ENCODE data around the gene KLHL10.
"Not testable (repeated sequence)": the region's sequence is repeated elsewhere in the genome, so short reads cannot be mapped to it uniquely, and the experiment has no call there.

Gene KLHL10

DNA sequence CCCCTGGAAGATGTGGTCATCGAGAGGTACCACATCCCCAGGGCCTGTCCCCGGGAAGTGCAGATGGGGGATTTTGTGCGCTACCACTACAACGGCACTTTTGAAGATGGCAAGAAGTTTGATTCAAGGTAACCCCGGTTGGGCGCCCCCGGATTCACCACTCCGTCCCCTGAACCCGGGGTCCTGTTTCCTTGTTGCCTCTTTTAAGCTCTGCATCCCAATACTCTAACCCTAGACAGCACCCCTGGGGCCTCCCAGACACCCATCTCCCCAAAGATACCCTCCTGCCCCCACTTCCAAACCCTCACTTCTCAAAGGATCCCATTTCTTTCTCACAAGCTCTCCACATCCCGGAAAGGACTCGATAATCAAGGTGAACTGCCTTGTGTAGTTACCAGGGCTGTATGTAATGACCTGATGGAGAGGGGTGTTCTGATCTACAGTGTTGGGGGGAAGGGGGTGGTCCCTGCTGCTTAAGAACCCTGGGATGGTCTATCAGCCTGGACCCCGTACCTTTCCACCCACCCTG lies 24.4 kb upstream of the KLHL10 start:
- DNase-seq (ENCODE audit: low read depth), result no peak

DNA sequence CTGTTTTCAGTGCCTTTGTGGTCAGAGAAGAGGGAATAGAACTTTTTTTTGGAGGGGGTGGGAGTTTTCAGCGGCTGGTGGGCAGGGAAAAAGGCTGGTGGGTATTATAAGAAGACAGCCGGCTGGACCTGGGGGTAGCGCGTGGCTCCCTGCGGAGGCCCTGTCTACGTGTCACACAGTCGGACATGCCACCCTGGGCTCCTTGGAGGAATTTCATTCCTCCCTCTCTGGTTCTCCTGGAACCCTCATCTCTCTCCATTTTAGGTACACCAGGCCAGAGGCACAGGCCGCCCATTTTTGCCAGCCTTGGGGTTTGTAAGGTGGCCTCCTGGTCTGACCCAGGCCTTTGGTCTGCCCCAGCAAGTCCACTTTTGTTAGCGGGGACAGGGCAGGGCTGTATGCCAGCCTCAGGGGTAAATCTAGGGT lies 23.9 kb upstream of the KLHL10 start:
- DNase-seq (ENCODE audit: low read depth), result no peak

DNA sequence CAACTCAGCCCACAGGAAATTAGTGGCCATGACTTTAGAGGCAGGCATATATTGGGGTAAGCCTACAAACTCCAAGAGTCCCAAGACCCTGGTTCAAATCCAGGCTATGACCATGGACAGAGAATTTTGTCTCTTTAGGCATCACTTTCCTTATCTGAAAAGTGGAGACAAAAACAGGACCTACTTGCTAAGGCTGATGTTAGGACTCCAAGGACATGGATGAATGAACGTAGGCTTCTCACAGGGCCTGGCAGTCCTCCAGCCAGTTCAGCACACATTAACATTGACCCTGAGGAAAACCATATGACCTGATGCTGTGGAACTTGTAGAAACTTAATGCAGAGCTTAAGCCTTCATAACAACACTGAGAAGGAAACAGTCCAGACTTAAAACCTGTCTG lies 23.4 kb upstream of the KLHL10 start:
- DNase-seq (ENCODE audit: low read depth), result peak; percentile 64

DNA sequence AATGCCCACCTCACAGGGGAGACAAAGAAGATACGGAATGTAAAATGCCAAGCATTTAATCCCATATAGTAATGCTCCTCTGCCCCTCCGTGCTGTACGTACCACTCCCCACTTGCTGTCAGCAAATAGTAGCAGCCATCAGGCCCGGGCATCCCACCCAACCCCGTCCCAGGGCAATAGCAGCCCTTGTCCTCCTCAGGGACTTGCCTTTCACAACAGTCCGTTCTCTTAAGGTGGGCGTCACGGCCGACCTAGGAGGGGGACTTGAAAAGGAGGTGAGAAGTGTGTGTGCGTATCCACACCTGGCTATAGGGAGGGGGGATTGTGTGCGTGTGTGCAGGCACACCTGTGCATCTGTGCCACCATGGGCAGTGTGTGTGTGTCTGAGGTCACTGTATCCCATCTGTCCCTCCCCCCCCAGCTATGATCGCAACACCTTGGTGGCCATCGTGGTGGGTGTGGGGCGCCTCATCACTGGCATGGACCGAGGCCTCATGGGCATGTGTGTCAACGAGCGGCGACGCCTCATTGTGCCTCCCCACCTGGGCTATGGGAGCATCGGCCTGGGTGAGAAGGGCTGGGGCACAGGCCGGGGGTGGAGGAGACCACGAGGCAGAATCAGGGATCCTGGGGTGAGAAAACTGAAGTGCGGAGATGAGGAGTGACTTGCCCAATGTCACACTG lies 20.8 kb upstream of the KLHL10 start:
- no peak for DNase-seq (ENCODE audit: low read depth)

DNA sequence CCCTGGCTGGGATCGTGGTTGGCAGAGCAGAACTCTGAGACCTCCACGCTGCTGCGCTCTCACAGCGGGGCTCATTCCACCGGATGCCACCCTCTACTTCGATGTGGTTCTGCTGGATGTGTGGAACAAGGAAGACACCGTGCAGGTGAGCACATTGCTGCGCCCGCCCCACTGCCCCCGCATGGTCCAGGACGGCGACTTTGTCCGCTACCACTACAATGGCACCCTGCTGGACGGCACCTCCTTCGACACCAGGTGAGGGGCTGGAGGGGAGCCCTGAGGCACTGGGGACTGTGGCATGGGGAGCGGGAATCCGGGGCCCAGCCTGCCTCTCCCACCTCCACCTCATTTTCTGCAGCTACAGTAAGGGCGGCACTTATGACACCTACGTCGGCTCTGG lies 19.6 kb upstream of the KLHL10 start:
- DNase-seq (ENCODE audit: low read depth), result no peak

DNA sequence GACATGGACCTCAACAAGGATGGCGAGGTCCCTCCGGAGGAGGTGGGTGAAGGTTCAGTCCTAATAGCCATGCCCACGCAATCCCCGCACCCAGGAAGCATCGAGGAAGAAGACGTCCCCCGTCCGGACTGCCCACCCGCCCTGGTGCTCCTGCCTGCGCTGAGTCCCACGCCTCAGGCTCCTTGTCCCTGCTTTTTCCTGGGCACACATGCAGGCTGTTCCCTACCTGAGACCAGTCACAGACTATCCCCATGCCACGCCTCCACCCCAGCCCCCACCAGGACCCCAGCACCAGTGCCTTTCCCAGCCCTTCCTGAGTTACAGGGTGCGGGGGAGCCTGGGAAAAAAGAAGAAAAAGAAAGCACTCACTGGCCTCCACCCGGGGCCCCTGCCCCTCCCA lies 15.8 kb upstream of the KLHL10 start:
- no peak for DNase-seq (ENCODE audit: low read depth)

DNA sequence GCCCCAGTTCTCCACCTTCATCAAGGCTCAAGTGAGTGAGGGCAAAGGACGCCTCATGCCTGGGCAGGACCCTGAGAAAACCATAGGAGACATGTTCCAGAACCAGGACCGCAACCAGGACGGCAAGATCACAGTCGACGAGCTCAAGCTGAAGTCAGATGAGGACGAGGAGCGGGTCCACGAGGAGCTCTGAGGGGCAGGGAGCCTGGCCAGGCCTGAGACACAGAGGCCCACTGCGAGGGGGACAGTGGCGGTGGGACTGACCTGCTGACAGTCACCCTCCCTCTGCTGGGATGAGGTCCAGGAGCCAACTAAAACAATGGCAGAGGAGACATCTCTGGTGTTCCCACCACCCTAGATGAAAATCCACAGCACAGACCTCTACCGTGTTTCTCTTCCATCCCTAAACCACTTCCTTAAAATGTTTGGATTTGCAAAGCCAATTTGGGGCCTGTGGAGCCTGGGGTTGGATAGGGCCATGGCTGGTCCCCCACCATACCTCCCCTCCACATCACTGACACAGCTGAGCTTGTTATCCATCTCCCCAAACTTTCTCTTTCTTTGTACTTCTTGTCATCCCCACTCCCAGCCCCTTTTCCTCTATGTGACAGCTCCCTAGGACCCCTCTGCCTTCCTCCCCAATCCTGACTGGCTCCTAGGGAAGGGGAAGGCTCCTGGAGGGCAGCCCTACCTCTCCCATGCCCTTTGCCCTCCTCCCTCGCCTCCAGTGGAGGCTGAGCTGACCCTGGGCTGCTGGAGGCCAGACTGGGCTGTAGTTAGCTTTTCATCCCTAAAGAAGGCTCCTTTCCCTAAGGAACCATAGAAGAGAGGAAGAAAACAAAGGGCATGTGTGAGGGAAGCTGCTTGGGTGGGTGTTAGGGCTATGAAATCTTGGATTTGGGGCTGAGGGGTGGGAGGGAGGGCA lies 15.1 kb upstream of the KLHL10 start:
- DNase-seq (ENCODE audit: low read depth), result no peak

DNA sequence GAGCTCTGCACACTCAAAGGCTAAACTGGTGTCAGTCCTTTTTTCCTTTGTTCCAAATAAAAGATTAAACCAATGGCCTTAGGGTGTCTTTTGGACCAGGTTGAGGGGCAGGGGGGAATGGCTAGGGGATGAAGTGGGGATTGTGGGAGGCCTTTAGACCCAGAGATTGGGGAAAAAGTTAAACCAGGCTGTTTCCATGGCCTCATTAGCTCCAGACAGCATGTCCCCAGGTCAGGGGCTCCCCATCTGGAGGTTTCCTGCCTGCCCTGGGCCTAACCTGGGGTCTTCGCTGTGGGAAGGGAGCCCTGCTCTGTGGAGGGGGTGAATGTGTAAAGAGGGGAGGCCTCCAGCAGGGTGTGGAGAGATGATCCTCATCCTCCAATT lies 14.5 kb upstream of the KLHL10 start:
- no peak for DNase-seq (ENCODE audit: low read depth)

DNA sequence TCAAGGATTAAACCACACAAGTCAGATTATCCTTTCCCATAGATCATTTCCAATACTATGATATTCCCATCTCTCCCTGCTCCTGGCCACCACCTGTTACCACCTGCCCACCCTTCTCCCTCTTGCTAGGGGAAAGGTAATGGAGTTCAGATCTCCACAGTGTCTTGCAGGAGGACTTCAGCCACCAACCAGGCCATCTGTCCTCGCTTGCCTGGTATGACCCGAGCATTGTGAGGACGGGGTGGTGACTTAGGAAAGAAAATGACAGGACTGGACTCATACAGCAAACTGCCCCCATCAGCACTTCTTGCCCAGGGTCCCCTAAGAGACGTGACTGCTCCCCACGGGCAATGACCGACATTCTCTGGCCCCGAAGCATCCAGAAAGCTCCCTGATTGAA lies 14.0 kb upstream of the KLHL10 start:
- DNase-seq (ENCODE audit: low read depth), result no peak

DNA sequence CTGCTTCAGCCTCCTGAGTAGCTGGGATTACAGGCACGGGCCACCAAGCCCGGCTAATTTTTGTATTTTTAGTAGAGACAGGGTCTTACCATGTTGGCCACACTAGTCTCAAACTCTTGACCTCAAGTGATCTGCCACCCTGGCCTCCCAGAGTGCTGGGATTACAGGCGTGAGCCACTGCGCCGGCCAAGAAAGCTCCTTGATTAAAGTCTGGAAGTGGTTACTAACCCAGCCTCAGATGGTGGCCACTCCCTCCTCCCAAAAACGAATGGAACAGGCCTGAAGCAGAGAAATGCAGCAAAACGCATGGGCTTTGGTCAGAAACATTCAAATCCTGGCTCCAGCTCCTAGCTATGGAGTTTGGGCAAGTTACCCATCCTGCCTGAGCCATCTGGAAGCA lies 13.5 kb upstream of the KLHL10 start:
- peak; percentile 64 for DNase-seq (ENCODE audit: low read depth)

DNA sequence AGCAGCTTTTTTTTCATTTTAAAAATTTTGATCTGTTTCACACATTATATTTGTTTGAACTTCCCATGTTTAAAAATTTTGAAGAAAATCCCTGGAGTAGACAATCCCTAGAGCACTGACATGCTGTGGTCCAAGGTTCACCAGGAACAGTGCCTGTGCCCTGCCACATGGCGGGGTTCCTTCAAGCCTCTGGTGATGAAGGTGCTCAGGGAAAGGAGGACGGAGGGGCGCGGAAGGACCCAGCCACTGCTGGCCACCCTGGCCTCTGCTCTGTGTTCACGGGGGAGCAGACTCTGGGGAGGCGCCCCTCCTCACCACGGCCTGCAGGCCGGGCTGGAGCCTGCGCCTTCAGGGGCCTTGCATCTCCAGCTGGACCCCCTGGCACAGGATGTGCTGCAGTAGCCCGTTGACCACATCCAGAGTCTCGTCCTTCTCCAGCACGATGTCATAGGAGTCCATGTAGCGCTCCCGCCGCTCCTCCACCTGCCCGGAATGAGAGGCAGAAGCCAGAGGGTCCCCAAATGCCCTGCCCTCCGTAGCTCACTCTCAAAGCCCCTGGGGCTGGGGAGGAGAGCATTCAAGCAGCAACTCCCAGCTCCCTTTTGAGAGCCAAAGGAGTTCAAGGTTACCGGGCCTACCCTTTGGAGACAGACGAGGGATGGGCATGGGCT lies 12.3 kb upstream of the KLHL10 start:
- DNase-seq (ENCODE audit: low read depth), result no peak

DNA sequence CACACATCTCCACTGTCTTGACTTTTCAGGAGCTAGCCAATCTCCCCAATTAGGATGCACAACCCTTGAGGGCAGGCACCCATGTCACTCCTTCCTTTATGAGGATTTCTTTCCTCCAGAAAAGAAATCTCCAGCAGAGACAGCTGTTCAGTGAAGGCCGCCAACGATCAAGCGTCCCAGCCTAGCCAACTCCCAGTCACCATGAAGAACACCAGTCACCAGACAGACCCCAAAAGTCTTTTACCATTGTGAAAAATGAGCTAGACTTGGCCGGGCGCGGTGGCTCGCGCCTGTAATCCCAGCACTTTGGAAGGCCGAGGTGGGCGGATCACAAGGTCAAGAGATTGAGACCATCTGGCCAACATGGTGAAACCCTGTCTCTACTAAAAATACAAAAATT lies 7.7 kb upstream of the KLHL10 start:
- DNase-seq (ENCODE audit: low read depth), result not testable (repeated sequence)

DNA sequence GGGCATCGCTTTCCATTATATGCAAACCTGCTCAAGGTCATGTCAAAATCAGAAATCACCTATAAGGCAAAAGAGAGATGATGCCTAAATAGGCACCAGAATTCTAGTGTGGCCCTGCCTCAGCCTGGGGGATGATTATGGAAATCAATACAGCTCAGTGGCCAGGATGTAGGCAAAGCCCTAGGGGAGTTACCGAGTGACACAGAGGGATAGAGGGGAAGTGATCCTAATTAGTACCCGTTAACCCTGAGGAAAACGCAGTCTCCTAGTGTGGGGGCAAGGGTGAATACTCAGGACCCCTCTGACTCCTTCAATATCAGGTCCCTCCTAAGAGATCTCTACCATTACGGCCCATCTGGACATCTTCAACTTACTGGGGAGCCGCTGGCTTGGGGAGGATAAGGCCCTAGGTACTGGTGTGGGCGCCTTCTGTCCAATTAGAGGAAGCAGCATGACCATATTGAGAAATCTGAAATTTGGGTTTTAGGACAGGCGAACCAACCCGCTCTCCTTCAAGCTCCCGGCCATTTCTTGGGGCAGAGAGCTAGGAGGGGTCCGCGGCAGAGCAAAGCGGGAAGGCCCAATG lies 2.3 kb upstream of the KLHL10 start:
- DNase-seq (ENCODE audit: low read depth), result no peak

DNA sequence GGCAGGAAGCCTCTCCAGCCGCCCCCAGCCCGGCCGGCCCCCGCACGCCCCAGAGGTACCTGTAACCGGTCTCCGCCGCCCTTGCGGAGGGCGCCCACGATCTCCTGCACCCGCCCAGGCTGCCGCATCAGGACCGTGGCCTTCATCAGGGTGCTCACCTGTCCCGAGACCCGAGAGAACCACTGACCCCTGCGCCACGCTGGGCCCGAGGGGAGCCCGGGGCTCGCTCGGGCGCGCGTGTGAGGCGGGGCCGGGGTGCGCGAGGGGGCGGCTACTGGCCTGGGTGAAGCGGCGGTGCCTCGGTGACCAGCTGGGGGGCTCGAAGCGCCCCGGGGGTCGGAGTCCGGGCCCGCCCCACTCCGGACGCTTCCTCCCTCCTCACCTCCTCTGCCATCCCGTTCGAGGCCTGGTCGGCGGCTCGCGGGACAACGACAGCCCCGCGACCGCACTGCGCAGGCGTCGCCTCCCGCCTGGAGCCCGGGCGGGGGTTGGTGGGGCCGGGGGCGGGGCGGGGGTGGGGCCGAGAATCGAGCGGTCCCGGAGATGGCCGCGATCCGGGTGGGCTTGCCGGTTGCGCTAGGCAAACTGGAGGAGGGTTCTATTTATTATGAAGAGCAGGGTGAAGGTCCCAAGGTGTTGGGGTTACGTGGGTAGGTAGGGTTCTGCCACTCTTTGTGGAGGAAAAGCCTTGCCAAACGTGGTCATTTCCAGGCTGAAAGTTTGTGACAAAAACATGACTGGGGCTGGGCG lies 1.6 kb upstream of the KLHL10 start, which contains the start of gene NT5C3B:
Gene NT5C3B (minus strand): TSS at position 433 of the 750 bp plus-strand sequence. CDS start 39 bp downstream, at position 394.
- DNase-seq (ENCODE audit: low read depth), result peak; percentile 39

DNA sequence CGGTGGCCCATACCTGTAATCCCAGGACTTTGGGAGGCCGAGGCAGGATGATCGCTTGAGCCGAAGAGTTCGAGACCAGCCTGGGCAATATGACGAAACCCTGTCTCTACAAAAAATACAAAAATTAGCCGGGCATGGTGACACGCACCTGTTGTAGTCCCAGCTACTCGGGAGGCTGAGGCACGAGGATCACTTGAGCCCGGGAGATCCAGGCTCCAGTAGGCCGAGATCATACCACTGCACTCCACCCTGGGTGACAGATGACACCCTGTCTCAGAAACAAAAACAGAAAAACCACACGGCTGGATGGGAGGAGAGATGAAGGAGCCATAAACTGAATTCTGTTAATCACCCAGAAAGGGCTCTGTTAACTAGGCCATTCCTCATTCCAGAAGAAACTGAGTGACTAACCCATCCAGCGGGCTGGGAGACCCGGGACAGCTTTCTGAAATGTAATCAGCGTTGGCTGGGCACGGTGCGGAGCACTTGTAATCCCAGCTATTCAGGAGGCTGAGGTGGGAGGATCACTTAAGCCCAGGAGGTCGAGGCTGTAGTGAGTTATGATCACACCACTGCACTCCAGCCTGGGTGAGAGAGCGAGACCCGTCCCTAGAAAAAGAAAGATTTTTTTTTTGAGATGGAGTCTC lies 952 bp upstream of the KLHL10 start:
- DNase-seq (ENCODE audit: low read depth), result no peak

DNA sequence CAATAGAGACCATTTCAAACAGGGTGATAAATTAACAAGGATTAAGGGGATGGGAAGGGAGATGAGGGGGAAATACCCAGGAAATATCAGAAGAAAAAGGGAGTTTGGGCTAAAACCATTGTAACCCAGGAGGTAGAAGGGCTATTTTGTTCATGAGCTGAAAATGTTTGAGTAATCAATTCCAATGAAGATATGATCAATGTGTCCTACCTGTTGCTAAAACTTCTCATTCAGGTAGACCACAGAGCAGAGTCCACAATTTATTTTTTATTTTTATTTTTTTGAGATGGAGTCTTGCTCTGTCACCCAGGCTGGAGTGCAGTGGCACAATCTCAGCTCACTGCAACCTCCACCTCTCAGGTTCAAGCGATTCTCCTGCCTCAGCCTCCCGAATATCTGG lies 1.8 kb downstream of the KLHL10 start:
- DNase-seq (ENCODE audit: low read depth), result not testable (repeated sequence)

DNA sequence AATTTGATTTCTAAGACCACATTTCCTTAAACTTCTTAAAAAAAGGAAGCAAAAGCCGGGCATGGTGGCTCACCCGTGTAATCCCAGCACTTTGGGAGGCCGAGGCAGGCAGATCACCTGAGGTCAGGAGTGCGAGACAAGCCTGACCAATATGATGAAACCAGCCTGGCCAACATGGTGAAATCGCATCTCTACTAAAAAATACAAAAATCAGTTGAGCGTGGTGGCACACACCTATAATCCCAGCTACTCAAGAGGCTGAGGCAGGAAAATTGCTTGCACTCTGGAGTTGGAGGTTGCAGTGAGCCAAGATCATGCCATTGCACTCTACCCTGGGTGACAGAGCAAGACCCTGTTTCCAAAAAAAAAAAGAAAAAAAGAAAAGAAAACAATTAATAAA lies 3.2 kb downstream of the KLHL10 start:
- DNase-seq (ENCODE audit: low read depth), result not testable (repeated sequence)

DNA sequence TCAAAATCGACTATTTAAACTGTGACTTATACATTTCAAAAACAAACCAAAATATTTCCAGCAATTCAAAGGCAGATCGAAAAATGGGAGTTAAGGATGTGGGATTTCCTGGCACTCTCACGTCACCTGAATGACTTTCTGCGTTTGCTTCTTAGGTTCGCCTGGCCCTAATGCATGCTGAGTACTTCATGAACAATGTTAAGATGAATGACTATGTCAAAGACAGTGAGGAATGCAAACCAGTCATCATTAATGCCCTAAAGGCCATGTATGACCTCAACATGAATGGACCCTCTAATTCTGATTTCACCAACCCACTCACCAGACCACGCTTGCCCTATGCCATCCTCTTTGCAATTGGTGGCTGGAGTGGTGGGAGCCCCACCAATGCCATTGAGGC lies 7.3 kb downstream of the KLHL10 start:
- no peak for DNase-seq (ENCODE audit: low read depth)

DNA sequence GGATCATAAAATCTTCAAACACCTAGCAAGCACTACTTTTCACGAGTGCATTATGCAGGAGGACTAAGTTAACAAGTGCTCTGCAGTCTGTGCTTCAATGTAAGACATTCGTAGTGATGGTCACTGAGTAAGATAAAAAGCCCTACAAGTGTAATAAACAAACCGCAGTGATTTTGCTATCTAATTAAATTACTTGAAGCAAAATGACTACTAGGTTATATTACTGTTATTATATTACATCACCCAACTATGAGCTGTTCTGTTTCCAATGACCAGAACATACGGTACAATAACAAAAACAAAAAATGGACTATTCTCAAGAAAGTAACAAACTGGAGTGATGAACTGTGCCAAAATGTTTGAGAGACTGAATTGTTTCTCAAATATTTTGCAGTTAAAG lies 11.2 kb downstream of the KLHL10 start:
- peak; percentile 43 for DNase-seq (ENCODE audit: low read depth)

DNA sequence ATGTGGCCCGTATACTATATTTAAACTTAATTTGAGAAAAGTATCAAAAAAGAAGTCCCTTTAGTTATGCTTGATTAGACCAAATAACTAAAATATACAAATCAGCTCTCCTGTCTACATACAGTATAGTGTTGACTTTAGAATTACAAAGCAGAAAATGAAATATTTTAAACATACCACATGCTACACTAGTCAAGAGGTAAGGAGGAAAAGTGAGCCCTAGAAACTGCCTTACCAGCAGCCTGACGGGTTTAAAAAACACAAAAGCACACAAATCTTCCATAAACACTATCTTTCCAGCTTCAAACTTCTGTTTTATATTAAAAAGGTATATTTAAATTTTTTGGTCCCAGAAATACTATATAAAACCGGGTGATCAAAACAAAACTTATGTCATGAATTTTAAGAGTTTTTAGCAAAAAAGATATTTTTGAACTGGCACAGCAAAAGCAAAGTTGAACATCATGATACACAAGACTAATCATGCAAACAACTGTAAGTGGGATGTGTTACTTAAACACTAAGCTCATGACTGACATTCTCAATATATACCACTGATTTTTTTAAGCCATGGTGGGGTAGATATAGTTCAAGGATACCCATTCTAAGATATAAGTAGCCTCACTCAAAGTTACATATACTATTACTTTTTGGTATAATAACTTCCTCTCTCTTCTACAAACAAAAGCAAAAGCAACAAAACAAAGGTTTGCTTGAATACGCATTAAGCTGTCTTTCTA lies 11.8 kb downstream of the KLHL10 start:
- no peak for DNase-seq (ENCODE audit: low read depth)

Measured in fibroblast of gingiva (primary cell).